ENCODE results near the gene BIRC3.

- TF ChIP-seq USF2 (IDR thresholded peaks at IDR 0.05; ENCODE audit: low read depth, low read length): no peak
- no peak for TF ChIP-seq CTCF (conservative IDR thresholded peaks at IDR 0.05; ENCODE audit: low read depth, low read length)
- TF ChIP-seq POLR2A (IDR thresholded peaks at IDR 0.05; ENCODE audit: low read depth, low read length): no peak
- no peak for TF ChIP-seq RAD21 (IDR thresholded peaks at IDR 0.05; ENCODE audit: low read length)
- no peak for TF ChIP-seq RFX5 (IDR thresholded peaks at IDR 0.05; ENCODE audit: low read depth, low read length)
- no peak for TF ChIP-seq RCOR1 (IDR thresholded peaks at IDR 0.05; ENCODE audit: insufficient replicate concordance, low read length)
- TF ChIP-seq MAZ (IDR thresholded peaks at IDR 0.05; ENCODE audit: borderline replicate concordance, low read depth, low read length): no peak
- no peak for TF ChIP-seq SMC3 (IDR thresholded peaks at IDR 0.05; ENCODE audit: low read depth, low read length)
- no peak for TF ChIP-seq MXI1 (IDR thresholded peaks at IDR 0.05; ENCODE audit: borderline replicate concordance, low read depth, low read length)
- TF ChIP-seq CEBPB (IDR thresholded peaks at IDR 0.05; ENCODE audit: low read depth, low read length): no peak
- TF ChIP-seq MAFK (IDR thresholded peaks at IDR 0.05; ENCODE audit: low read depth, low read length): no peak
- TF ChIP-seq BHLHE40 (IDR thresholded peaks at IDR 0.05; ENCODE audit: low read depth, low read length): no peak
Measured at GRCh38 chr11:102272047-102272824, 45.0 kb upstream of the BIRC3 start.

Data from IMR-90 (cell line).